ENCODE results near the gene RFC3. TPM values are rescaled to one million over a fixed set of nuclear protein-coding genes. Genes with fewer than 3 reads are reported as not detected.

RFC3 gene
- total RNA-seq, 1 experiment from 2014 or later, result 59.2 TPM

DNA sequence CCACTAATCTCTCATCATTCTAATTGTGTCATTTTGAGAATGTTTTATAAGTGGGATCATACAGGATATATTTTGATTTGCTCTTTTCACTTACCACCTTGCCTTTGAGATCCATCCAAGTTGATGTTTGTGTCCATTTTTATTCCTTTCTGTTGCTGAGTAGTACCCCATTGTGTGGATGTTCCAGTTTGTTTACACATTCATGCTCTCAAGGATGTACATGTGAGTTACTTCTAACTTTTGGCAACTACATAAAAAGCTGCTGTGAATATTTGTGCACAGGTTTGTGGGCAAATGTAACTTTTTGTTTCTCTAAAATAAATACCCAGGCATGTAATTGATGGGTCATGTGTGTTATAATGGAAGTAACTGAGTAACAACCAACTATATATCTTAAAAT, 64.9 kb downstream of the RFC3 start:
- no peaks in the 10 kb centered on the region for H3K4me1 Mint-ChIP-seq

More for the DNA sequence above, 64.9 kb downstream of the RFC3 start:
- H3K23me2 ChIP-seq (ENCODE audit: insufficient read length, low read depth, low read length, poor library complexity, severe bottlenecking), result no peaks in the 10 kb centered on the region
- Mint-ChIP-seq H3K36me3 (ENCODE audit: insufficient read depth in 1 of 3, low read depth in 3 of 3) (peaks cover 12 to 17% (median 12%) of the 10 kb centered on the region in 3 experiments; a peak in 6 of 7 replicates), H3K4me3 (no peak overlapping the region), H3K27me3 (ENCODE audit: low read depth) (no peaks in the 10 kb centered on the region), H3K27ac (no peak overlapping the region), H3K9me3 (peaks cover 2 to 3% of the 10 kb centered on the region in 2 experiments; a peak in 4 of 5 replicates)
- H2AFZ ChIP-seq (ENCODE audit: low read length), result no peak overlapping the region
- no peak overlapping the region for H2BK12ac ChIP-seq (ENCODE audit: insufficient read length, low read depth, low read length)
- H3K4me2 ChIP-seq (ENCODE audit: insufficient read depth, insufficient read length, low read length), result no peak overlapping the region
- H4K8ac ChIP-seq (replicated peaks; ENCODE audit: insufficient read length, low read depth, low read length), result no peak overlapping the region
- no peaks in the 10 kb centered on the region for H3K4me1 ChIP-seq (ENCODE audit: insufficient read depth, low read length)
- H3K14ac ChIP-seq (ENCODE audit: insufficient read depth, low read length), result no peak overlapping the region
- TF ChIP-seq, protein P1, sequence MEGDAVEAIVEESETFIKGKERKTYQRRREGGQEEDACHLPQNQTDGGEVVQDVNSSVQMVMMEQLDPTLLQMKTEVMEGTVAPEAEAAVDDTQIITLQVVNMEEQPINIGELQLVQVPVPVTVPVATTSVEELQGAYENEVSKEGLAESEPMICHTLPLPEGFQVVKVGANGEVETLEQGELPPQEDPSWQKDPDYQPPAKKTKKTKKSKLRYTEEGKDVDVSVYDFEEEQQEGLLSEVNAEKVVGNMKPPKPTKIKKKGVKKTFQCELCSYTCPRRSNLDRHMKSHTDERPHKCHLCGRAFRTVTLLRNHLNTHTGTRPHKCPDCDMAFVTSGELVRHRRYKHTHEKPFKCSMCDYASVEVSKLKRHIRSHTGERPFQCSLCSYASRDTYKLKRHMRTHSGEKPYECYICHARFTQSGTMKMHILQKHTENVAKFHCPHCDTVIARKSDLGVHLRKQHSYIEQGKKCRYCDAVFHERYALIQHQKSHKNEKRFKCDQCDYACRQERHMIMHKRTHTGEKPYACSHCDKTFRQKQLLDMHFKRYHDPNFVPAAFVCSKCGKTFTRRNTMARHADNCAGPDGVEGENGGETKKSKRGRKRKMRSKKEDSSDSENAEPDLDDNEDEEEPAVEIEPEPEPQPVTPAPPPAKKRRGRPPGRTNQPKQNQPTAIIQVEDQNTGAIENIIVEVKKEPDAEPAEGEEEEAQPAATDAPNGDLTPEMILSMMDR (conservative IDR thresholded peaks at IDR 0.05), result no peak
- H3K27me3 ChIP-seq (ENCODE audit: insufficient read depth, low read length), result no peaks in the 10 kb centered on the region; the same call in 1 of the 2 replicates
- H4K91ac ChIP-seq (ENCODE audit: insufficient read length, low read depth, low read length), result no peak overlapping the region
- no peak overlapping the region for H2BK15ac ChIP-seq (ENCODE audit: low read depth, low read length)
- H3K18ac ChIP-seq (ENCODE audit: insufficient read length, low read depth, low read length), result no peak overlapping the region
- H3K79me1 ChIP-seq (ENCODE audit: insufficient read depth, low read depth, low read length, poor library complexity, severe bottlenecking), result no peaks in the 10 kb centered on the region
- H3K9me3 ChIP-seq (ENCODE audit: control insufficient read depth, low read depth, low read length), result no peaks in the 10 kb centered on the region
- H3T11ph ChIP-seq (ENCODE audit: low read length), result no peak overlapping the region
- H4K5ac ChIP-seq (ENCODE audit: insufficient read length, low read depth, low read length), result no peak overlapping the region
- H2BK120ac ChIP-seq (ENCODE audit: low read depth, low read length, poor library complexity, severe bottlenecking), result no peak overlapping the region
- no peak for DNase-seq
- H3K4ac ChIP-seq (ENCODE audit: low read depth, low read length), result no peak overlapping the region
- H3K27ac ChIP-seq (ENCODE audit: insufficient read length, low read depth, low read length), result no peak overlapping the region
- no peak overlapping the region for H3K56ac ChIP-seq (ENCODE audit: insufficient read length, low read depth, low read length)
- H2BK20ac ChIP-seq (ENCODE audit: low read depth, low read length, poor library complexity, severe bottlenecking), result no peak overlapping the region
- H2AK5ac ChIP-seq (ENCODE audit: insufficient read length, low read length), result no peak overlapping the region
- no peak overlapping the region for H2BK5ac ChIP-seq (ENCODE audit: insufficient read length, low read length)
- H3K23ac ChIP-seq (ENCODE audit: insufficient read length, low read depth, low read length), result no peak overlapping the region
- no peak overlapping the region for H3K9ac ChIP-seq (ENCODE audit: extremely low read depth, insufficient read length, low read length)
- no peaks in the 10 kb centered on the region for H4K20me1 ChIP-seq (ENCODE audit: control insufficient read depth, insufficient read depth, insufficient read length)
- no peaks in the 10 kb centered on the region for H3K79me2 ChIP-seq (ENCODE audit: insufficient read depth, low read length)

Measured in H9 (cell line).